Measurements from ENCODE around the gene TM4SF5. TPM values are rescaled to one million over a fixed set of nuclear protein-coding genes. Genes with fewer than 3 reads are reported as not detected.

The TM4SF5 gene
- total RNA-seq, 1 donor, result not detected

- TF ChIP-seq, protein P1, sequence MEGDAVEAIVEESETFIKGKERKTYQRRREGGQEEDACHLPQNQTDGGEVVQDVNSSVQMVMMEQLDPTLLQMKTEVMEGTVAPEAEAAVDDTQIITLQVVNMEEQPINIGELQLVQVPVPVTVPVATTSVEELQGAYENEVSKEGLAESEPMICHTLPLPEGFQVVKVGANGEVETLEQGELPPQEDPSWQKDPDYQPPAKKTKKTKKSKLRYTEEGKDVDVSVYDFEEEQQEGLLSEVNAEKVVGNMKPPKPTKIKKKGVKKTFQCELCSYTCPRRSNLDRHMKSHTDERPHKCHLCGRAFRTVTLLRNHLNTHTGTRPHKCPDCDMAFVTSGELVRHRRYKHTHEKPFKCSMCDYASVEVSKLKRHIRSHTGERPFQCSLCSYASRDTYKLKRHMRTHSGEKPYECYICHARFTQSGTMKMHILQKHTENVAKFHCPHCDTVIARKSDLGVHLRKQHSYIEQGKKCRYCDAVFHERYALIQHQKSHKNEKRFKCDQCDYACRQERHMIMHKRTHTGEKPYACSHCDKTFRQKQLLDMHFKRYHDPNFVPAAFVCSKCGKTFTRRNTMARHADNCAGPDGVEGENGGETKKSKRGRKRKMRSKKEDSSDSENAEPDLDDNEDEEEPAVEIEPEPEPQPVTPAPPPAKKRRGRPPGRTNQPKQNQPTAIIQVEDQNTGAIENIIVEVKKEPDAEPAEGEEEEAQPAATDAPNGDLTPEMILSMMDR (IDR thresholded peaks at IDR 0.05; ENCODE audit: insufficient read depth, low read length), result no peak
- no peak overlapping the region for H3K4me3 ChIP-seq (ENCODE audit: low read depth, low read length)
- peak; percentile 58 for DNase-seq (ENCODE audit: low read depth)
These were observed 16.6 kb downstream of the TM4SF5 start for GRCh38 chr17:4788159-4788806.

DNA sequence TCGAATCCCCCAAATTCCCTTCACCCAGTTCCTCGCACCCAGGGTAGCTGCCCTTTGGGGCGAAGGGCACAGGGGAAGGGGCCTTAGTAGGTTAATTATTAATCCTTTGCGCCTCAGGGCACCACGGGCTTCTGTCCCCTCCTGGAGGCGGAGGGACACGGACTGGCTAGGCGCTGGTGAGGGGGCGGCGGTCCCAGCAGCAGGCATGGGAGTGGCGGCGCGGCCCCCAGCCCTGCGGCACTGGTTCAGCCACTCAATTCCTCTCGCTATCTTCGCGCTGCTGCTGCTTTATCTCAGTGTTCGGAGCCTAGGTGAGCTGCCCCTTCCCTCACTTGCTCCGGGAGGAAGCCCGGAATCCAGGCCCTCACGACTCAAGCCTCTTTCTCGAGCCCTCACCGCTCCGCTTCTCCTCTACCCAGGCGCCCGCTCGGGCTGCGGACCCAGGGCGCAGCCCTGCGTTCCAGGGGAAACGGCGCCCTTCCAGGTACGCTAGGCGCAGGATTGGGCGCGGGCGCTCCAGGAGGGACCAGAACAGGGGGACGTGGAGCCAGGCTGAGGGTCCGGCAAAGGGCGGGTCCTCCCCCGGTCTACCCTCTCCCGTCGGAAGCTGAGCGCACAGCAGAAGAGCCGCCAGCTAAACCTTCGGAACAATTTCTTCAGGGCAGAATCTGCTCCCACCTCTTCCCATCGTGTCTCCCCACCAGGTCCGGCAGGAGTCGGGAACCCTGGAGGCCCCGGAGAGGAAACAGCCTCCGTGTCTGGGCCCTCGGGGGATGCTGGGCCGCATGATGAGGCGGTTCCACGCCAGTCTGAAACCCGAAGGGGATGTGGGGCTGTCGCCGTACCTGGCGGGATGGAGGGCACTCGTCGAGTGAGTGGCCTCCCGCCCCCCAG lies 17.4 kb downstream of the TM4SF5 start, which contains the start of gene GLTPD2:
Gene GLTPD2, plus strand, starts transcription at position 158 of the 894 bp plus-strand sequence. Its CDS starts 48 bp downstream, at position 206.
- TF ChIP-seq, protein P1 (IDR thresholded peaks at IDR 0.05; ENCODE audit: insufficient read depth, low read length), result no peak
- no peak for DNase-seq (ENCODE audit: low read depth)
- H3K4me3 ChIP-seq (ENCODE audit: low read depth, low read length), result peak within 1 kb of the TSS; percentile 75

- H3K4me3 ChIP-seq (ENCODE audit: low read depth, low read length), result peak overlapping the region; percentile 75
- DNase-seq (ENCODE audit: low read depth), result no peak
- TF ChIP-seq, protein P1 (IDR thresholded peaks at IDR 0.05; ENCODE audit: insufficient read depth, low read length), result no peak
These were observed 17.9 kb downstream of the TM4SF5 start for GRCh38 chr17:4789701-4789950.

GRCh38 chr17:4789951-4790704 lies 18.4 kb downstream of the TM4SF5 start:
- DNase-seq (ENCODE audit: low read depth), result peak; percentile 88
- TF ChIP-seq, protein P1 (IDR thresholded peaks at IDR 0.05; ENCODE audit: insufficient read depth, low read length), result peak; percentile 63
- H3K4me3 ChIP-seq (ENCODE audit: low read depth, low read length), result peak overlapping the region; percentile 75

- TF ChIP-seq, protein P1 (IDR thresholded peaks at IDR 0.05; ENCODE audit: insufficient read depth, low read length), result no peak
- peak overlapping the region; percentile 75 for H3K4me3 ChIP-seq (ENCODE audit: low read depth, low read length)
- DNase-seq (ENCODE audit: low read depth), result no peak
These were observed 19.0 kb downstream of the TM4SF5 start for GRCh38 chr17:4790705-4791088.

GRCh38 chr17:4795168-4795567 lies 23.5 kb downstream of the TM4SF5 start:
- TF ChIP-seq, protein P1 (IDR thresholded peaks at IDR 0.05; ENCODE audit: insufficient read depth, low read length), result no peak
- DNase-seq (ENCODE audit: low read depth), result no peak
- H3K4me3 ChIP-seq (ENCODE audit: low read depth, low read length), result no peak overlapping the region
